ENCODE data around the gene RDX. TPM values are rescaled to one million over a fixed set of nuclear protein-coding genes. Genes with fewer than 3 reads are reported as not detected.
"Not testable (repeated sequence)": the region's sequence is repeated elsewhere in the genome, so short reads cannot be mapped to it uniquely, and the experiment has no call there.

Gene RDX
- total RNA-seq, 1 donor from 2014 or later, result 127 TPM

DNA sequence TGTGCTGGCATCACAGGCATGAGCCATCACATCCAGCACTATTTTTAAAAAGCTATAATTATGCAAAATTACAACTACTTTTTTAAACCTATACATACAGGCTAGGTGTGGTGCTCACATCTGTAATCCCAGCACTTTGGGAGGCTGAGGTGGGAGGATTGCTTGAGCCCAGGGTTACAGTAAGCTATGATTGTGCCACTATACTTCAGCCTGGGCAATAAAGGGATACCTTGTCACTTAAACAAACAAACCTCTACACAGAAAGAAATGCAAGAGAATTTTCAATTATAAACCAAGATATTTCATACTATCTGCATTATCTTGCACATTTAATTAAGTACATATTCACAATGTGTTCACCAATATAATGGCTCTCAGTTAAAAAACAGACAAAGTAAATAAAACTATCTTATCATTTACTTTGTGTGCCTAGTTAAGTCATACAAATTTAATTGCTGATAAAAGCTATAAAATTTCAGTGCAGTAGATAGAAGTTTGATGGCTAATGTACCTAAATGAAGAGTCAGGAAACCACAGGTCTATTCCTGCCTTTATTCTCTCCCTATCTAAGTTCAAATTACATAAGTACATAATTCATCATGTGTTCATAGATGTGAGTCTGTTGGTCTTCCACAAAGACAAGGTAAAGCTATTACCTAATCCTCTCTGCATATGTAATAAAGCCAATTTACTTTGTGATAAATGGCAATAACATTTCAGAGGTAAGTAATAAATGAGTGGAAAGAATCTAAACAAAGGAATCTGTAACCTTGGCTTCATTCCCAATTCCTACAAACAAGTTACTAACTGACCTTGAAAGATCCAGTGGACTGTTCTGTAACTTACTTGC, 9.0 kb upstream of the RDX start:
- DNase-seq (ENCODE audit: low read depth, low spot score), result no peak

DNA sequence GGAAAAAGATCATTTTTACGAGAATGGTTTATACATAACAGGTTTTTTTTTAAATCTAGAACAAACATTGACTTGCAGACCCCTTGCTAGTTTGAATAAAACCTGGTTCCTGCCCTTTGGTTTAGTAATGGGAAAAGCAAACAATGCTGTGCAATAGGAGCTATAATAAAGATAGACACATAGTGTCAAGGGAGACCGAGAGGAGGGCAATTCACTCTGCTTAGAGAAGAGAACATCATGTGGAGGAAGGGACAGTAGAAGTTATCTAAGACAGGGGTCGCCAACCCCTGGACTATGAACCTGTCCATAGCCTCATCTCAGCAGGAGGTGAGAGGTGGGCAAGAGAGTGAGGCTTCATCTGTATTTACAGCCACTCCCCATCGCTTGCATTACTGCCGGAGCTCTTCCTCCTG, 7.0 kb upstream of the RDX start:
- no peak for DNase-seq (ENCODE audit: low read depth, low spot score)

DNA sequence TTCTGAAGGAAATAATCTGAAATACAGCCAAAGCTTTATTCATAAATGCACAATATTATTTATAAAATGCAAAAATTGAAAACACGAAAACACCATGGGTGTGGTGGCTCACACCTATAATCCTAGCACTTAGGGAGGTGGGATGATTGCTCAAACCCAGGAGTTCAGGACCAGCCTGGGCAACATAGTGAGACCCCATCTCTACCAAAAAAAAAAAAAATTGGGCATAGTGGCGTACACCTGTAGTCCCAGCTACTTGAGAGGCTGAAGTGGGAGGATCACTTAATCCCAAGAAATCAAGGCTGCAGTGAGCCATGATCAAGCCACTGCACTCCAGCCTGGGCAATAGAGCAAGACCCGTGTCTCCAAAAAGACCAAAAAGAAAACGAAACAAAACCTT, 5.2 kb upstream of the RDX start:
- no peak for DNase-seq (ENCODE audit: low read depth, low spot score)

DNA sequence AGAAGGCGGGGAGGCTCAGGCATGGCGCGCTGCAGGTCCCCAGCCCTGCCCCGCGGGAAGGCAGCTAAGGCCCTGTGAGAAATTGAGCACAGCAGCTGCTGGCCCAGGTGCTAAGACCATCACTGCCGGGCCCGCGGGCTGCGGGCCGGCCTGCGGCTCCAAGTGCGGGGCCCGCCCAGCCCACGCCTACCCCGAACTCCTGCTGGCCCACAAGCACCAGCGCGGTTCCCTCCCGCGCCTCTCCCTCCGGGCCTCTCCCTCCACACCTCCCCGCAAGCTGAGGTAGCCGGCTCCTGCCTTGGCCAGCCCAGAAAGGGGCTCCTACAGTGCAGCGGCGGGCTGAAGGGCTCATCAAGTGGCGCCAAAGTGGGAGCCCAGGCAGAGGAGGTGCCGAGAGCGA, 4.6 kb upstream of the RDX start:
- no peak for DNase-seq (ENCODE audit: low read depth, low spot score)

DNA sequence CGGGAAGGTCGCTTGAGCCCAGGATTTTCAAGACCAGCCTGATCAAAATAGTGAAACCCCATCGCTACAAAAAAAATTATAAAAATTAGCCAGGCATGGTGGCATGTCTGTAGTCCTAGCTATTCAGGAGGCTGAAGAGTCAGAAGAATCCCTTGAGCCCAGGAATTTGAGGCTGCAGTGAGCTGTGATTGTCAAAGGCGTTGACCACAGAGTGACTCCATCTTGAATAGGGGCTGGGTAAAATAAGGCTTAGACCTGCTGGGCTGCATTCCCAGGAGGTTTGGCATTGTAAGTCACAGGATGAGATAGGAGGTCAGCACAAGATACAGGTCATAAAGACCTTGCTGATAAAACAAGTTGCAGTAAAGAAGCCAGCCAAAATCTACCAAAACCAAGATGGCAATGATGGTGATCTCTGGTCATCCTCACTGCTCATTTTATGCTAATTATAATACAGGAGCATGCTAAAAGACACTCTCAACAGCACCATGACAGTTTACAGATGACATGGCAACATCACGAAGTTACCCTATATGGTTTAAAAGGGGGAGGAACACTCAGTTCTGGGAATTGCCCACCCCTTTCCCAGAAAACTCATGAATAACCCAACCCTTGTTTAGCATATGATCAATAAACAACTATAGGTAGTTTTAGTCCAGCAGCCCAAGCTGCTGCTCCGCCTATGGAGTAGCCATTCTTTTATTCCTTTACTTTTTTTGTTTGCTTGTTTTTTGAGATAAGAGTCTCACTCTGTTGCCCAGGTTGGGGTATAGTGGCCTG, 2.8 kb upstream of the RDX start:
- DNase-seq (ENCODE audit: low read depth, low spot score), result no peak

DNA sequence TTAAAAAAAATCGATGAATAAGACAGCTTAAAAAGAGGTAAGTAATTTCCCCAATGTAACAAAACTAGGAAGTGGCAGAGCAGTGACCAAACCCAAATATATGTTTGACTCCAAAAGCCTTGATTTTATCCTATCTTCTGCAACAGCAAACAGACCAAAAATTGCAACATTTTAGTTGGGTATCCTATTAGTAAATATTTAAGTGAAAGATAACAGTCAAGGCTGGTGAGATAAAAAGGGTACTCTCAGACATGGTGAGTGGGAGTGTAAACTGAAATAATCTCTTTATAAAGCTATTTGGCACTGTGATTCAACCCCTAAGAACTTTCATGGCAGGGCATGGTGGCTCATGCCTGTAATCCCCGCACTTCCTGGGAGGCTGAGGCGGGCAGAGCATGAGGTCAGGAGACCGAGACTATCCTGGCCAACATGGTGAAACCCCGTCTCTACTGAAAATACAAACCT, 1.9 kb upstream of the RDX start:
- DNase-seq (ENCODE audit: low read depth, low spot score), result no peak

DNA sequence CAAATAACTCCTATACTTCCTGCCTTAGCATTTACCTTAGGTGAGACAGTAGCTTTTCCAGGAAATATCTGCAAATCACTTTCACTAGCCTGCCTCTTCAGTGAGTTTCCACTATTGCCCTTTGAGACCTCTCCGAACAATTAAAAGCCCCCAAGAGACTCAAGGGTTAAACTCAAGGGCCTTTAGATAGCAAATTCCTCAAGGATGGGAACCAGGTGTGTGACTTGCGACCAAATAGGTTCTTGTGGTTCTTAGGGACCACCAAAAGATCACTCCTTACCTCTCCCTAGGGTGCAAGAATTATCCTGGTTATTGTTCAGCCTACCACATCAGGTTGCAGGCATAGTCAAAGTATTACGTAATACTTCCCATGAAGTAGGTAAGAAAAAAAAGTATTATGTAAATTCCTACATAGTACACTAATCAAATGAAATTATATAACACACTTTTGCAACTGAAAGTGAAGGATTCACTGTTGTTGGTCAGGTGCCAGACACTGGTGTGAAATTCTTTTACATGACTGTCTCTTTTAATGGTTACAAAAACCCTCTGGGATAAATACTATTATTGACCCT, 1.4 kb upstream of the RDX start:
- no peak for DNase-seq (ENCODE audit: low read depth, low spot score)

DNA sequence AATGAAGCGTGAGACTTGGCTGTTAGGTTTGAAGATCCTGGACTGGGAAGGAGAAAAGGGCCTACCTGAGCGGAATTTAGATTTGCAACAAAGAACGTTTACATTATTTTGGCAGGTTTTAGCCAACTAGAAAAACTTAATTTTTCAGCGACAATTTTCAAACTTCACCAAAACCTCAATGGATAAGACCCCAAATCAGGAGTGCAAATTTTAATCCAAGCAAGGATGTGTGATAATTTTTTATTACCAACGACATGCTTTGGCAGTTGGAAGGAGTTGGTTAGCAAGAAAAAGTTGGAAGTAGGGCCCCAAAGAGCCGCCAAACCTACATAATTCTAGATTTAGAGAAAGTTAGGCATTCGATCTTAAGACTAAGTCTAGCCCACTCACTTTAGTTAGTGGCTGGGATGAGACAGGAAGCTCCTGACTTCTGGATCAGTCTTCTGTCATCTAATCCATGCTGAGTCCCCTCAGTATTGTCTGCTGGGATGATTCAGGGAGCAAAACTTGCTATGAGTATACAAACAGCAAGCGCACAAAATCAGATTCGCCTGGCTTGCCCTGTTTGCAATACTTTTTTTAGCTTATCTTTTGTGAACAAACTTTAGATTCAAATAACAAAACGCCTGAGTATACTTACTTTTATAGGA, 787 bp upstream of the RDX start:
- no peak for DNase-seq (ENCODE audit: low read depth, low spot score)

DNA sequence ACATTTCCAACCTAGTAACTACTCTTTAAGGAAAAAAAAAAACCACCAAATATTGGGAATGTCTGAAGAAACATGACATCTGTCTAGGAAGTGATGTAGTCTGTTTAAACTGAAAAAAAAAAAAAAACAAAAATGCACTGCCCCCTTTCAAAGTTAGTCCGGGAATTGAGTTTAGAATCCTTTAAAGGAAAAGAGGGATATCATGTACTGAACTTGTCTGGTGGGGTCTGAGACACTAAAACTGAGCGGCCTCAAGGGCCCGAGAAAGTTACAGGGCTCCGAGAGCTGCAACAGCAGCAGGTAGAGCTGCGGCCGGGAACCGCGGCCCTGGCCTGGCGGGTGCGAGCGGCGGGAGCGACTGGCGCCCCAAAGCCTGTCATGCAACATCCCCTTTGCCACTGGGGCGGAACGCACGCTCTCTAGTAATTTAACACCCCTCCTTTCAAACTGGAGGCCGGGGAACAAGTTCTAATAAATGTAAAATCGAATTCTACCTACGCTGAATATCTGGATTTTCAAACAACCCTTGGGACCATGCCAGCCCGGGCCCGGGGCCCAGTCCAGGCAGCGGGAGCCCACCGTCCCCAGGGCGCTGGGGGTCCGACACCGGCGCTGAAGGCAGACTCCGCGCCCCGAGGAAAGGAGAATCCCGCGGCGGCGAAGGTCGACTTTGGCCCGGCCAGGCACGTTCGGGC, 736 bp downstream of the RDX start:
- no peak for DNase-seq (ENCODE audit: low read depth, low spot score)

DNA sequence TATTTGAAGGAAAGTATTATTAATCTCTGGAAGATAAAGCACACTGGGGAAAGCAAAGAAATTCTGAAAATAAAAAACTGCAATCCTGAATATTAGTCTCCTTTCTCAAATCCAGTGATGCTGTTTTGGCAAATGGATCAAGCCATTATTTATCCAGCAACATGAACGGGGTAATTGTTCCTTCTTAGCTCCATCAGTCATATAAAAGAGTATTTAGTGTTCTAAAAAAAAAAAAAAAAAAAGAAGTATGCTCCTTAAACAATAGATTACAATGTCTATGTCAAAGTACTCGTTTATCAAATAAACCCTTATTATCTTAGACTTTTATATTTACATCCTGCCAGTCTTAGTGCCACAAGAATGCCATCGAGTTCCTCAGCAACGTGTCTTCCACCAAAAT, 1.3 kb downstream of the RDX start:
- no peak for DNase-seq (ENCODE audit: low read depth, low spot score)

DNA sequence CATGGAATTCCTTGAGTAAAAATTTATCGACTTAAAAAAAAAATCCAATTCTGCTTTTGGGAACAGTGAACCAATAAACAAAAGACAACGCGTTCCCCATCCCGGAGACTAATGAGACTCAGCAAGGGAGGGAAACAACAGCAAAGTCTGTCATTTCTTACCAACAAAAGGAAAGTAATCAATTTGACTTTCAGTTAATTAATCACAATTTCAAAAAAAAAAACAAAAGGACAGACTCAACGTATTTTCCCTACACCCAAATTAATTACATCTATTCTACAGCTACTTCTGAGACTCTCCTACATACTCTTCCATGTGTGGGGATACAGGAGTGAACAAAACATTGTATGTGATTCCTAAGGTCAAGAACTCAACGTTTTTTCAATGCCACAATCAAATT, 1.9 kb downstream of the RDX start:
- no peak for DNase-seq (ENCODE audit: low read depth, low spot score)

DNA sequence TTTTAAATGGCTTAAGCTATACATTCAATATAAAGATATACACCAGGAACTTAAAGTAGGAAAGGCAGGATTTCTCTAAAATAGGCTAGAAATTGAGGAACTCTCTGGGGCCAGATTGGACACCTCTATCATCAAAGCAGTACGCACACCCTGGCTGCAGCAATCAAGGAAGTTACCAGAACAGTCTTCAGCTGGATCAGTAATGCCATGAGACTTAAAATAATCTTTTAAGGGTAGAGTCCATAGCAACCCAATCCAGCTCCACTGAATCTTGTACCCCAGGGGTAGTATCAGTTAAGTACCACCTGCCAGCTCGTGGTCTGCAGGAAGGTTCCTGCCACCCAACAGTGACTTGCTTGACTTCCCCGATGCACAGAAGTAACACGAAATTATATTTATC, 3.0 kb downstream of the RDX start:
- DNase-seq (ENCODE audit: low read depth, low spot score), result no peak

DNA sequence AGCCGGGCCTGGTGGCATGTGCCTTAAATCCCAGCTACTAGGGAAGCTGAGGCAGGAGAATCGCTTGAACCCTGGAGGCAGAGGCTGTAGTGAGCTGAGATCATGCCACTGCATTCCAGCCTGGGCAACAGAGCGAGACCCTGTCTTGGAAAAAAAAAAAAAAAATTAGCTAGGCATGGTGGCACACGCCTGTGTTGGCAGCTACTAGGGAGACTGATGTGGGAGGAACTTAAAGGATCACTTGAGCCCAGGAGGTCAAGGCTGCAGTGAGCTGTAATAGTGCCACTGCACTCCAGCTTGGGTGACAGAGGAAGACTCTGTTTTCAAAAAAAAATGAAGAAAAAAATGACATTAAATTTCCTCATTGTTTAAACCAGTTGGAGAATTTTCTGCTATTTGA, 4.3 kb downstream of the RDX start:
- not testable (repeated sequence) for DNase-seq (ENCODE audit: low read depth, low spot score)

DNA sequence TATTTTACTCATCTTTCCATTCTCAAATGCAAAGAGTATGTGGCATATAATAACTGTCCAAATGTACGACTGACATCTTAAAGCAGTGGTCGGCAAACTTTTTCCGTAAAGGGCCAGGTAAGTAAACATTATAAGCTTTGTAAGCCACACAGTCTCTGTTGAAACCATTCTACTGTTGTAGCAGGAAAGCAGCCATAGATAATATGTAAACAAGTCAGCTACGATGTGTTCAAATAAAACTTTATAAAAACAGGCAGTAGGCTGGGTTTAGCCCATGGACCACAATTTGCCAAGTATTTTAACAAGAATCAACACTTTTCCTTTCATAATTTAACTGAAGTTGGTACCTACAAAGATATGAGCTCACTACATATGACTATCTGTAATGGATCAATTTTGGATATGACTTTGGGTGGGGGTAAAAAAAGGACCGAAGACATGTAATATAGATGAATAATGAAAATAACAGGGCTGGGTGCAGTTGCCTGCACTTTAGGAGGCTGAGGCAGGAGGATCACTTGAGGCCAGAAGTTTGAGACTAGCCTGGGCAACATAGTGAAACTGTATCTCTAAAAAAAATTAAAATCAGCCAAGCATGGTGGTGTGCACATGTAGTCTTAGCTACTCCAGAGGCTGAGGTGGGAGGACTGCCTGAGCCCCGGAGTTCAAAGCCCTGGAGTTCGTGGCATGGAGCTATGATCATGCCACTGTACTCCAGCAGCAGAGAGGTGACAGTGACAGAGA, 5.7 kb downstream of the RDX start:
- DNase-seq (ENCODE audit: low read depth, low spot score), result no peak

DNA sequence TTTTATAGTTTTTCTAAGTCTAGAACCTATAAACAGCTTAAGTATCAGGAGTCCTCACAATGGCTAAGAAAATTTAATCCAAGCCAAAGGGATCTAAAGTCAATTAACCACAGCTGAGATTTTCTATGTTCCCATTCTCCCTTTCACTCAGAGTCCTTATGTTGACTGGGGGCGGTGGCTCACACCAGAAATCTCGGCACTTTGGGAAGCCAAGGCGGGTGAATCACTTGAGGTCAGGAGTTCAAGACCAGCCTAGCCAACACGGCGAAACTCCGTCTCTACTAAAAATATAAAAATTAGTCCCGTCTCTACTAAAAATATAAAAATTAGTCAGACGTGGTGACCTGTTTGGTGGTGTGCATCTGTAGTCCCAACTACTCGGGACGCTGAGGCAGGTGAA, 6.9 kb downstream of the RDX start:
- DNase-seq (ENCODE audit: low read depth, low spot score), result no peak

DNA sequence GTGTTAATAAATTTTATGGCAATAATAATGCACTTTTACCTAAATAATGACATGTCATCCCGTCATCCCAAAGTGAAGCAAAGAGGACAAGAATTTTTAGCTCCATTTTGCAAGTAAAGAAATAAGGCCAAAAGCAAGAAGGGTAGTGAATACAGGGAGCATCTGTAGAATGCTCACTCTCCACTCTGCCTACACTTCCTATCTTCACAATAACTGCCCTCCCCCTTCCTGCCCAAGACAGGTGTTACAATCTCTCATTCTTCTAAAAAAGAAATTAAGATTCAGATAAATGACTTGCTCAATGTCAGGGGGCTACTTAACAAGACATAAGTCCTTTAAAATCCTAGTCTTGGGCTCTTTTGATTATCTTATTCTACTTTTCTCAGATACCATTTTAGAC, 8.9 kb downstream of the RDX start:
- DNase-seq (ENCODE audit: low read depth, low spot score), result no peak

DNA sequence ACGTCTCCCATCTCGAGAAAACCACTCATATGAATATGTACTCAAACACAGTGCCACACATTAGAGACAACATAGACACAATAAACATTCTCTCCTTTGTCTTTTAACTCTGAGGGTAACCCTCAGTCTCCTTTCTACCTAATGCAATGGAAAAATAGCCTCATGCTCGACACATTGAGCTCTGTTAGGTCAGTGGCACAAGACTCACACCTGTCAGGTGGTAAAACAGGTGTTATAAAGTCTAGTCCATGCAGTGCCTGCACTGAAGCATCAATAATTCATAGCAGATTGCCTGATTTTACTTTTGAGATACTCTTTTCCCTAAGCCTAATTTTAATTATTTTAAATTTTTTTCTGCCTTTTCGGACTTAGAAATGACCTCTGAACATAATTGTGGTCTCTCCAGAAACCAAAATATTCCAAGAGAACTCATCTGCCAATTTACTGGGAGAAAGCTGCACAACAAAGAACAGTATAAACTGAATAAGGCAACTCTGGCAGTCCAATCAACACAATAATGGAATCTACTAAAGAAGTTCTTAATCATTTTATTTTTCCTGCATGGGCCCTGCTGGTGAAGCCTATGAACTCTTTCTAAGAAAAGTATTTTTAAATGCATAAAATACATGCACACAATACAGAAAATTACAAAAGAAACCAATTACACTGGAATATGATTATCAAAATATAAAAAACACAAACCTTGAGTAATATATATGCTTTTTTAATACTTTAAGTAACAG, 9.9 kb downstream of the RDX start:
- DNase-seq (ENCODE audit: low read depth, low spot score), result no peak

DNA sequence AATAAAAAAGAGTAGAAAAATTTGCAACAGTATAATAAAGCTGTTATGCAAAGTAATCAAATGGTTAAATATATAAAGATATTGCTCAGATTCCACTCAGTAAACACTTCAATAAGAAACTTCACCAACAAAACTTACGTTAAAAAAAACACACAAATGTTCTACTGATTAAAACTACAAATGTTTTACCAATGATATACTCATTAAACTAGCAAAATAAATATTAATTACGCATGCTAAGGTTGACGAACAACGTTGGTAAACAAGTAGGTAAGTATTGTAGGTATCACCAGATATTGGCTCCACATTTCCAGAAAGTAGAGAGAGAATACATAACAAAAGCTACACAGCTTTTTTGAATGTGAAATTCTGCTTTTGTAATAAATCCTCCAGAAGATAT, 12.6 kb downstream of the RDX start:
- no peak for DNase-seq (ENCODE audit: low read depth, low spot score)

DNA sequence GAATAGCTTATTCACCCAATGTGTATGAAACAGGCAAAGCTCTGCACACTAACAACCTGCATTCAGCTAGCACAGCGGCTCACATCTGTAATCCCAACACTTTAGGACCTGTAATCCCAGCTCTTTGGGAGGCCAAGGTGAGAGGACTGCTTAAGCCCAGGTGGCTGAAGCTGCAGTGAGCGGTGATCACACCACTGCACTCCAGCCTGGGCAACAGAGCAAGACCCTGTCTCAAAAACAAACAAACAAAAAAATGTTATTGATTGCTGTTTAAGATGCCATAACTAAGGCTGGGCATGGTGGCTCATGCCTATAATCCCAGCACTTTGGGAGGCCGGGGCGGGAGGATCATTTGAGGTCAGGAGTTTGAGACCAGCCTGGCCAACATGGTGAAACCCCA, 15.8 kb downstream of the RDX start:
- not testable (repeated sequence) for DNase-seq (ENCODE audit: low read depth, low spot score)

DNA sequence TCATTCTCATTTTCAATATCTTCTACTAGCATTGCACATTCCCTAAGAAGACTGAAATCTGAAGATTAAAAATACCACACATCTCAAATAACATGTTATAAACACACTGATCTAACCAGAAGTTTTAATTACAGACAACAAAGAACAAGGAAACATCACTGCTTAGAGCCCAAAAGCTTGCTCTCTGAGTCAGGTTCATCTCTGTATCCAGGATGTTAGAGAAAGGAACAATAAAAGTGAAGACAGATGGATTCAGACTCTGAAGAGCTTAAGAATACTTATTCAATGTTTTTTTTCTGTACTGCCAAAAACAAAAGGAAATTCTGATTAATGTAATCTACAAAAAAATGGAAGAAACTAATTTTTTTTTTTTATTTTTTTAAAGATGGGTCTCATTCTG, 16.5 kb downstream of the RDX start:
- peak; percentile 52 for DNase-seq (ENCODE audit: low read depth, low spot score)

Measured in pulmonary artery endothelial cell (primary cell).